ENCODE results near the gene GRM2.

The GRM2 gene

GRCh38 chr3:51706021-51706485 is 815 bp upstream of the GRM2 start:
- no peak for DNase-seq

GRCh38 chr3:51708216-51708845 is 1.5 kb downstream of the GRM2 start:
- DNase-seq: peak; percentile 35

GRCh38 chr3:51709004-51709420 is 2.1 kb downstream of the GRM2 start:
- DNase-seq: peak; percentile 50

DNA sequence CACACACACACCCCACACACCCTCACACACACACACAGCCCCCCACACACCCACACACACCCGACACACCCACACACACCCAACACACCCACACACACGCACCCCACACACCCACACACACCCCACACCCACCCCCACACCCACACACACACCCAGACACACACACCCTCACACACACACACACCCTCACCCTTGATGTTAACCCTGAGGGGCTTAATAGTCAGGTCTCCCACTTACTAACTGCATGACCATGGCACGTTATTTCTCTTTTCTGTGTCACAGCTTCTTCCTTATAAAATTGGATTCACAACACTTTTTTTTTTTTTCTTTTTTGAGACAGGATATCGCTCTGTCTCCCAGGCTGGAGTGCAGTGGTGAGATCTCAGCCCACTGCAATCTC is 2.8 kb downstream of the GRM2 start:
- DNase-seq: peak; percentile 22

DNA sequence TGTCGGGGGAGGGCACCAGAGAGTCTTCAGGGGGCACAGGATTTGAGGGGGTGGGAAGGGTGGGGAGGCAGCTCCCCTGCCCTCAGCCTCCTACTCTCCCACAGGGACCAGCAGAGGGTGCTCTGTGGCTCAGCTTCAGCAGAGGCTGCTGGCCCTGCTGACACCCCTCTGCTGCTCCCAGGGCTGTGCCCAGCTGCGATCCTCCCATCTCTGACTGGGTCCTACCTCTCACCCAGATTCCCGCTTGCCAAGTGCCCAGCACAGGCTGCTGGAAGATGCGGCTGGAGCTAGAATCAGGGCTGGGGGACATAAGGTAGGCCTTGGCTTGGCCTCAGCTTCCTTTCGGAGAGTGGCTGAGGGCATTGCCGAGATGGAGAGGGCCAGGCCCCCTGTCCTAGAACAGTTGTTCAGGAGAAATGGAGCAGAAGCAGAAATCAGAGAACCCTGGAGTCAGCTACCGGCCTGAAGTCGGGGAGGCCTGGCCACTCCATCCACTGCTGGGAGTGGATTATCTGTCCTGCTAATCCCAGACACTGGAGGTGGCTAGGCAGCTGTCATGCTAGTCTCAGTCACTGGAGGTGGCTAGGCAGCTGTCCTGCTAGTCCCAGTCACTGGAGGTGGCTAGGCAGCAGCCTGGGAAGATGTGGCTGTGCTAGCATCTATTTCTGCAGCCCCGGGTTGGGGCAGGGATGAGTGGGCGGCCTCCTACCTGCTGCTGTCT is 3.9 kb downstream of the GRM2 start:
- peak; percentile 69 for DNase-seq

DNA sequence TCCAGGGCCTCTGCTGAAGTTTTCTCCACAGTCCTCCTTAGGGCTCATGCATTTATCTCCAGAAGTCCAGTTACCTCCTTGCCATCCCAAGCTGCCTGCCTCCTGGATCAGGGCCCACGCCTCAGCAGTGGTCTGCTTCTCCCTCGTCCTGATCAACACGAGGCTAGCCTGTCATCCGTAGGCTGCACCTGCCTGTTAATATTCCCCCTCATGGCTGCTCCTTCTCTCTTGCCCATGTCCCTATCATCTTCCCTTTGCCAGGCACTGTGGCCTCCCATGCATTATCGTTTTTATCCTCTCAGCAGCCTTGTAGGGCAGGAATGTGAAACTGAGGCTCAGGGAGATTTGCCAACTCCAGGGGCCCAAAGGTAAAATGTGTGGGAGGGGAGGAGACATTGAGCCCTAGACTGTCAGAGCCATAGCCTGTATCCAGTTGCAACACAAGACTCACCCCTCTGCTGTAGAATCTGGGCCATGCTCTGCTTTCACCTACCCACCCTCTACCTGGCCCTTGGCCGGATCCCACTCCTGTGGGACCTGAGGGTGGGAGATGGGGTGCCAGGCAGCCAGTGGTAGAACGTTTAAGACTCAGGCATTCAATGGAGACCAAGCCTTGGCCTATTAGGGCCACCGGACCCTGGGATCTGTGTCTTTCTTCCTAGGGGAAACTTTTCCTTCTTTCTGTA is 4.6 kb downstream of the GRM2 start:
- no peak for DNase-seq

- no peak for DNase-seq
These were observed 5.2 kb downstream of the GRM2 start for GRCh38 chr3:51712038-51712420.

- DNase-seq: no peak
These were observed 5.7 kb downstream of the GRM2 start for GRCh38 chr3:51712511-51712931.

- peak; percentile 45 for DNase-seq
These were observed 6.1 kb downstream of the GRM2 start for GRCh38 chr3:51712963-51713362.

- peak; percentile 48 for DNase-seq
These were observed 8.5 kb downstream of the GRM2 start for GRCh38 chr3:51715231-51715976.

DNA sequence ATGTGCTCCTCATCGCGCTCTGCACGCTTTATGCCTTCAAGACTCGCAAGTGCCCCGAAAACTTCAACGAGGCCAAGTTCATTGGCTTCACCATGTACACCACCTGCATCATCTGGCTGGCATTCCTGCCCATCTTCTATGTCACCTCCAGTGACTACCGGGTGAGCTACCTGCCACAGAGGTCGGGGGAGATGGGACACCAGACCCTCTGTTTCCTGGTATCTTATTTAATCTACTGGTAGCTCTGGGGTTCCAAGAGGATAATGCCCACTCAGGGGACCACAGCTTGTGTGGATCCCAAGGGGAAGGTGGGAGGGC is 9.1 kb downstream of the GRM2 start:
- DNase-seq: no peak

DNA sequence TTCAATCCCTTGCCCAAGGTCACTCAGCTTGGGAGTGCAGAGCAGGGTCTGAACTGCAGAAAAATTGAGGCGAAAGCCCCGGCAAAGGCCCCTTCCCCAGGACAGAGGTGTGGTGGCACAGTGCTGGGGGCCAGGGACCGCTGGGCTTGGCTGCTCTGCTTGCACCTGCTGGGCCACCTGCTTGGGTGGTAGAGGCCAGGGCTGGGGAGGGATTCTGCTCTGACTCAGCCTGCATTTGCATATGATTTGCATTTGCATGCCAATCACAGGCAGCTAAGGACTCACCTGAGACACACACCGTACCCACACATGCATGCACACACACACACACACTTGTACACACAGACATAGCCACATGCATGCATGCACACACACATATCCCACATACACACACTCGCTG is 9.9 kb downstream of the GRM2 start:
- peak; percentile 48 for DNase-seq

- DNase-seq: peak; percentile 48
These were observed 10.6 kb downstream of the GRM2 start for GRCh38 chr3:51717446-51717845.

DNA sequence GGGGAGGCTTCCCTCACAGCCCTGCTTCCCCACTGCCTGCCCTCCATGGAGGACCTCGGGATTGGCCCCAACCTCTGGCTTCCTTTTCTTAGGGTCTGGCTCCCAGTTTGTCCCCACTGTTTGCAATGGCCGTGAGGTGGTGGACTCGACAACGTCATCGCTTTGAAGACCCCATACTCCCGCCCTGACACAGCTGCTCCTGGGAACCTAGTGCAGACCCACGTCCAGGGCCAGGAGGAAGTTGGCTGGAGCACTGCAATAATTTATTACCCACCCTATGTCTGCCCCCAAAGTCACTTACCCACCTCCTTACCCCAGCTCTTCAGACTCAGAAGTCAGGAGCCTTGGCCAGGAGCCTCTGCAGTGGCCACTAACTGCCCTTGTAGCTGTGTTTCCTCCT is 11.1 kb downstream of the GRM2 start:
- no peak for DNase-seq

DNA sequence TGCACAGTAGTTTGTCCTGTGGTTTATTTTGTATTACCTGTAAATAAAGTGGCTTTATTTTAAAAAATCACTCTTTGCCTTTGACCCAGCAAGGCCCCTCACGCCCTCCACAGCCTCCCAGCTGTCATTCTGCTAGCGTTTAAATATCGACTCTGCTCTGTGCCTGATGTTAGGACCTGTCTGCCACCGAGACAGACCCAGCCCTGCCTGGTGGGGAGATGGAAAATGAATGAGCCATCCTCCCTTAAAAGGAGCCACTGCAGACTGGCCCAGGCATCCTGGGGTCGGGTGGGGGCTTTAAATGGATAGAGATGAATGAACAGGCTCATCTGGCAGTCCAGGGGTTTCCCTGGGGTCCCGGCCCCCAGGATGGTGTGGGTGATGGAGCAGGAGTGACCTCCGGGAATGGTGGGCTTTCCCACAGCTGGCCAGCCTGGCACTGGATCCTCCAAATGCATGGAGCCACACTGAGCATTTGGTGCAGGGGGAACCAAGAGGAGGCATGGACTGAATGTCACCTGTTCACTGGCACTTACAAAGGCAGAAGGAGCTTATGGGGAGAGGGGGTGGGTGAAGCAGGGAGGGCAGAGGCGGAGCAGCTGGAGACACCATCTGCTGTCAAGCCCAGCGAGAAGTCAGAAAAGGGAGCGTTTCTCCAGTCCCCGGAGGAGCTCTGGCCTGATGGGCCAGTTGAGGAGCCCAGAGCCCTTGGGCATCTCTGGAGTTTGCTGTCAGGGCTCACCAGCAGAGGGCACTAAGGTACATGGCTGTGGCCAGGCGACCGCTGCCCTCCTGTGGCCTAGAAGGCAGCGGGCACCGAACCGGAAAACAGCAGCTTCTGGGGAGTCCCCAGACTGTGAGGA is 11.9 kb downstream of the GRM2 start:
- peak; percentile 88 for DNase-seq

GRCh38 chr3:51719410-51720025 is 12.7 kb downstream of the GRM2 start:
- no peak for DNase-seq

DNA sequence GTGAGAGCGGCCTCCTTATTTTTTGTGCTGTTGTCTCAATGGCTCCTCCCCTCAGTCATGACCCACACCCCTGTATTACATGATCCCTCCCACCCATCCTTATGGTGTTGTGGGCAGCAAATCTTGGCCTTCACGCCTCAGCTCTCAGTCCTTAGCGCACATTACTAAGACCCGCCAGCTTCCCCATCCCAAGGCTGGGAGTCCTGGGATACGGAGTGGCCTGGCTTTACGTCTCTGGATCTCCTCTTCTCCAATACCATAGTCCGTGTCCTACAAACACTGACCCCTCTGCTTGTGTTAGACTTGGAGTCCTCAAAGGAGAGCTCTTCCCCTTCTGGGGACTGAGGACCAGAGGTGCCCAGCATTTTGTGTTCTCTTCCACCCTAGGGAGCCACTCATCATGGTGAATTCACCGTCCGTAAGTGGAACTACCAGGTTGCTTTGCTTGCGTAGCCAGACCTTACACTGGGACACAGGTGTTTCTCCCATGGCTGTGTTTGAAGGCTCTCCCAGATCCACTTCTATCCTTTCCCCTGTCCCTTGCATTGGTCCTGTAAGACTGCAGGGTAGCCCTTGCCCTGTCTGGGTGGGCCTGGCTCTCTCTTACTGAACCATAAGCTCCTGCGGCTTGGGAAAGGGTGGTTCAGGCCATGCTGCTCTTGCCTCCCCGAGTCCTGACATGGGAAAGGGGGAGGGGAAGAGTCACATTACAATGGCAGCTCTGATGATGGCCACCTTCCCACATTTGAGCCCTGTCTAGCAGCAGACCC is 13.6 kb downstream of the GRM2 start:
- DNase-seq: no peak

DNA sequence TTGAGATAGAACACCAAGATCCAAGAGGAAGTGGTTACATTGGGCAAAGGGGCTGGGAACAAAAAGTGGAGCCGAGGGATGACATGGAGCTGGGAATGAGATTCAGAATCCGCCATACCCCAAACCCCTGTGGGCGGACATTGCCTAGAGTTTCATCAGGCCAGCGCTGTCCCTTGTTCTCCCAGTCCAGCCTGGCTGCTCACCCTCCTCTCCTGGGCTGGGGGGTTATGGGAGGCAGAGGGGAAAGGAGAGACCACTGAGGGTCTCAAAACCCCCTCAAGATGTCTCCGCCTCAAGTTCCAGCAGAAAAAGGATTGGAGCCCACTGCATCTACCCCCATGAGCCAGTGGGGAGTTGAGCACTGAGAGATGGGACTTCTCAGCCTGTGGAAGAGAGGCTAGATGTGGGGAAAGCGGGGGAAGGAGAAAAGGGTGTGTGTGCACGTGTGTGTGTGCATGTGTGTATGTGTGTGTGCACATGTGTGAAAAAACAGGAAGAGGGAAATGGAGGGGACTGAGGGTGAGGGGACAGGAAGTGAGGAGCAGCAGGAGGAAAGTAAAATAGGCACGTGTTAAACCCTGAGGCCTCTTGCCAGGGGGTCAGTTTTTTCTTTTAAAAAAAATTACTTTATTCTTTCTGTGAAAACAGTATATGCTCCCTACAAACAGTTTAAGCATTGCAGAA is 14.3 kb downstream of the GRM2 start:
- no peak for DNase-seq

- no peak for DNase-seq
These were observed 15.5 kb downstream of the GRM2 start for GRCh38 chr3:51722362-51722761.

DNA sequence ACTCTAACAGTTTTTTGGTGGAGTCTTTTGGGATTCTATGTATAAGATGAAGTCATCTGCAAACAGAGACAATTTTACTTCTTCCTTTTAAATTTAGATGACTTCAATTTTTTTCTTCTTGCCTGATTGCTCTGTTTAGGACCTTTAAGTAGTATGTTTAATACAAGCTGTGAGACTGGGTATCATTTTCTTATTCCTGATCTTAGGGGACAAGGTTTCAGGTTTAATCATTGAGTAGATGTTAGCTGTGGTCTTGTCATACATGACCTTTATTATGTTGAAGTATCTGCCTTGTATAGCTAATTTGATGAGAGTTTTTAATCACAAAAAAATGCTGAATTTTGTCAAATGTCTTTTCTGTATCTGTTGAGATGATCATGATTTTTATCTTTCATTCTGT is 20.6 kb downstream of the GRM2 start:
- DNase-seq: no peak
